B cell (primary cell): ENCODE measurements around the gene LAT. TPM values are rescaled to one million over a fixed set of nuclear protein-coding genes. Genes with fewer than 3 reads are reported as not detected.
"Not testable (repeated sequence)": the region's sequence is repeated elsewhere in the genome, so short reads cannot be mapped to it uniquely, and the experiment has no call there.

Experiments
- ATAC-seq: fragments of 200-7000 bp; cut with Tn5 transposase; one replicate; pipeline ENCODE4 v1.10.0; 2021; ENCODE audit warnings: low read depth, mild to moderate bottlenecking, moderate number of reproducible peaks, moderate library complexity
- CTCF ChIA-PET: fragments of 350-600 bp; sonication (Branson Sonifier 250); formaldehyde crosslinking; loops from one replicate; lab custom pipeline; 2021; ENCODE audit warnings: antibody characterized with exemption, inconsistent platforms; lab: Charles Lee
- POLR2A ChIA-PET: fragments of 350-600 bp; sonication (Branson Sonifier 250); formaldehyde crosslinking; loops from one replicate; lab custom pipeline; 2021; ENCODE audit warnings: antibody characterized with exemption; lab: Charles Lee
- DNase-seq: peaks from one replicate; pipeline ENCODE4 v3.0.0; 2013
- H2AFZ ChIP-seq: 2 replicates; pipeline ENCODE4 v1.6.1; 2012; ENCODE audit warnings: mild to moderate bottlenecking, low read depth, low read length; ENCODE audit not compliant: insufficient read depth, poor library complexity, severe bottlenecking
- H3K27ac ChIP-seq, 2 donors: 1 replicate in 1 of 2; 2 replicates in 1 of 2; pipeline ENCODE4 v1.5.1; 2012 to 2013; ENCODE audit warnings: low read length in 2 of 2, mild to moderate bottlenecking in 2 of 2, moderate library complexity in 1 of 2
- H3K27me3 ChIP-seq, 4 experiments: fragments of 200-600 bp in 1 of 4; sonication (generic) in 1 of 4; replicated peaks in 1 of 4; 1 replicate in 2 of 4; 2 replicates in 2 of 4; pipeline versions ENCODE4 v1.6.1 to v1.7.0; 2013 to 2016; ENCODE audit warnings: low read length in 3 of 4, mild to moderate bottlenecking in 2 of 4, mixed read lengths in 1 of 4, moderate library complexity in 1 of 4; ENCODE audit not compliant: insufficient read depth in 4 of 4, control insufficient read depth in 3 of 4; ENCODE audit errors: control extremely low read depth in 1 of 4
- H3K36me3 ChIP-seq, 2 experiments: replicated peaks in 1 of 2; 1 replicate in 1 of 2; 2 replicates in 1 of 2; pipeline versions ENCODE4 v1.6.1 to v1.7.1; 2013; ENCODE audit warnings: low read length in 1 of 2; ENCODE audit not compliant: insufficient read depth in 2 of 2, control insufficient read depth in 1 of 2; ENCODE audit errors: control extremely low read depth in 1 of 2, extremely low read depth in 1 of 2
- H3K4me1 ChIP-seq, 2 donors: fragments of 200-600 bp in 1 of 2; sonication (generic) in 1 of 2; 1 replicate in 1 of 2; 2 replicates in 1 of 2; pipeline versions ENCODE4 v1.5.1 to v1.6.1; 2013 to 2017; ENCODE audit warnings: low read length in 2 of 2; ENCODE audit not compliant: control insufficient read depth in 2 of 2, insufficient read depth in 2 of 2
- H3K4me2 ChIP-seq: replicated peaks from 2 replicates; pipeline ENCODE3; 2012; ENCODE audit warnings: mild to moderate bottlenecking, low read depth, low read length; ENCODE audit not compliant: poor library complexity, severe bottlenecking
- H3K4me3 ChIP-seq, 5 experiments: fragments of 200-600 bp in 1 of 5; sonication (generic) in 1 of 5; 1 replicate in 3 of 5; 2 replicates in 2 of 5; pipeline versions ENCODE4 v1.5.1 to v1.7.0; 2011 to 2016; ENCODE audit warnings: low read length in 4 of 5, mild to moderate bottlenecking in 4 of 5, low read depth in 2 of 5, control low read depth in 1 of 5, moderate library complexity in 1 of 5; ENCODE audit not compliant: insufficient read depth in 1 of 5; ENCODE audit errors: control extremely low read depth in 1 of 5, extremely low read depth in 1 of 5
- H3K79me2 ChIP-seq: fragments of 200-600 bp; sonication (generic); one replicate; pipeline ENCODE4 v1.6.0; 2016; ENCODE audit warnings: low read length; ENCODE audit not compliant: control insufficient read depth, insufficient read depth
- H3K9ac ChIP-seq: fragments of 200-600 bp; sonication (generic); 2 replicates; pipeline ENCODE4 v1.6.1; 2017; ENCODE audit warnings: mild to moderate bottlenecking, low read length, moderate library complexity
- H3K9me3 ChIP-seq, 3 donors: one replicate each; pipeline versions ENCODE4 v1.6.1 to v1.7.1; 2013; ENCODE audit warnings: low read length in 2 of 3; ENCODE audit not compliant: control insufficient read depth in 2 of 3, insufficient read depth in 1 of 3; ENCODE audit errors: control extremely low read depth in 1 of 3
- H4K20me1 ChIP-seq: 2 replicates; pipeline ENCODE4 v1.6.0; 2012; ENCODE audit warnings: mild to moderate bottlenecking, low read length; ENCODE audit not compliant: insufficient read depth, control insufficient read depth, poor library complexity, severe bottlenecking
- H3K27ac Mint-ChIP-seq: one replicate; pipeline ENCODE4 v1.8.0; 2021; ENCODE audit warnings: mixed read lengths
- H3K27me3 Mint-ChIP-seq: one replicate; pipeline ENCODE4 v1.8.0; 2021; ENCODE audit warnings: mixed read lengths
- H3K4me1 Mint-ChIP-seq: one replicate; pipeline ENCODE4 v1.8.0; 2021; ENCODE audit warnings: mixed read lengths
- H3K4me3 Mint-ChIP-seq: one replicate; pipeline ENCODE4 v1.8.0; 2021; ENCODE audit warnings: mixed read lengths
- H3K9me3 Mint-ChIP-seq: one replicate; pipeline ENCODE4 v1.8.0; 2022; ENCODE audit warnings: mixed read lengths; ENCODE audit not compliant: insufficient read depth
- EZH2 ChIP-seq: IDR thresholded peaks from 2 replicates; pipeline ENCODE4 v1.6.1; 2012; ENCODE audit warnings: borderline replicate concordance, low read depth, mild to moderate bottlenecking, moderate library complexity, low read length; ENCODE audit not compliant: insufficient read depth, poor library complexity, severe bottlenecking
- WGBS: methylation state at CpG from one replicate; pipeline ENCODE4 v1.1.5; 2013; ENCODE audit warnings: missing lambda C conversion rate; ENCODE audit not compliant: insufficient coverage; 5-methylcytosine and 5-hydroxymethylcytosine counted together
- intact Hi-C: fragments of 100-400 bp; cut with micrococcal nuclease; formaldehyde crosslinking; loops from one replicate; pipeline ENCODE4 v1.10.0; 2022
- polyA plus RNA-seq: library from polyadenylated mRNA; depleted of rRNA; stranded (reverse); fragments of >200 nt; gene quantifications from 2 replicates; pipeline ENCODE4 v1.2.3, GENCODE V29; 2012
- total RNA-seq, 2 donors: library from RNA; stranded (reverse); fragments of 120-200 nt in 1 of 2; gene quantifications; 1 replicate in 1 of 2; 2 replicates in 1 of 2; pipeline versions ENCODE4 v1.2.3 to v1.2.4, GENCODE V29; 2013 to 2022
- TF ChIP-seq, protein P1 (sequence below): fragments of 200-600 bp; IDR thresholded peaks from one replicate; pipeline ENCODE4 v1.8.0; 2022; ENCODE audit warnings: antibody characterized with exemption, mild to moderate bottlenecking

Gene LAT
- total and polyA plus RNA-seq, 2 donors (not counting 1 experiment from before 2014, with no cell fraction given), result 10.6 to 12.2 TPM

DNA sequence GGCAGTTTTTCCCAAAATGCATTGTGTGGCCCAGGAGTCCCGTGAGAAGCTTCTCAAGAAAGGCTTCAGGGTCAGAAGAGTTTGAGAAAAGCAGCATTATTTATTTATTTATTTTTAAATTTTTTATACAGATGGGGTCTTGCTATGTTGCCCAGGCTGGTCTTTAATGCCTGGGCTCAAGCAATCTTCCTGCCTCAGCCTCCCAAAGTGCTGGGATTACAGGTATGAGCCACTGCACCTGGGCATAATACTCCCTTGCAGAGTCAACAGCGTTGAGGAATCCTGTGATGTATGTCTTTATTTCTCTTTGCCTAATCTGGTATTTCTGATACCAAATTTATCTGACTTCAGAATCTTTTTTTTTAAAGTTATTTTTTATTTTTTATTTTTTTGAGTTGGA, 15.2 kb downstream of the LAT start:
- Histone ChIP-seq H2AFZ (no peak overlapping the region), H3K4me3 (no peak overlapping the region), H3K9ac (no peak overlapping the region), H3K27ac (no peak overlapping the region), H3K4me1 (peaks cover 8% of the 10 kb centered on the region in 2 donors), H3K9me3 (no peaks in the 10 kb centered on the region), H3K27me3 (peaks cover 0 to 6% (median 0%) of the 10 kb centered on the region in 4 experiments), H3K79me2 (no peaks in the 10 kb centered on the region), H4K20me1 (no peaks in the 10 kb centered on the region), H3K4me2 (peak overlapping the region; percentile 34), H3K36me3 (no peaks in the 10 kb centered on the region)
- DNase-seq, result no peak
- no peak for ATAC-seq
- Mint-ChIP-seq H3K4me3 (no peak overlapping the region), H3K4me1 (peaks cover 8% of the 10 kb centered on the region), H3K9me3 (no peaks in the 10 kb centered on the region), H3K27me3 (peaks cover 10% of the 10 kb centered on the region), H3K27ac (no peak overlapping the region)
- intact Hi-C loops, result no loop called here
- WGBS, result no CpG with 5 or more reads among the region's 2 CpGs
- CTCF ChIA-PET, result no interaction called here
- POLR2A ChIA-PET, result no interaction called here
- TF ChIP-seq, protein P1, sequence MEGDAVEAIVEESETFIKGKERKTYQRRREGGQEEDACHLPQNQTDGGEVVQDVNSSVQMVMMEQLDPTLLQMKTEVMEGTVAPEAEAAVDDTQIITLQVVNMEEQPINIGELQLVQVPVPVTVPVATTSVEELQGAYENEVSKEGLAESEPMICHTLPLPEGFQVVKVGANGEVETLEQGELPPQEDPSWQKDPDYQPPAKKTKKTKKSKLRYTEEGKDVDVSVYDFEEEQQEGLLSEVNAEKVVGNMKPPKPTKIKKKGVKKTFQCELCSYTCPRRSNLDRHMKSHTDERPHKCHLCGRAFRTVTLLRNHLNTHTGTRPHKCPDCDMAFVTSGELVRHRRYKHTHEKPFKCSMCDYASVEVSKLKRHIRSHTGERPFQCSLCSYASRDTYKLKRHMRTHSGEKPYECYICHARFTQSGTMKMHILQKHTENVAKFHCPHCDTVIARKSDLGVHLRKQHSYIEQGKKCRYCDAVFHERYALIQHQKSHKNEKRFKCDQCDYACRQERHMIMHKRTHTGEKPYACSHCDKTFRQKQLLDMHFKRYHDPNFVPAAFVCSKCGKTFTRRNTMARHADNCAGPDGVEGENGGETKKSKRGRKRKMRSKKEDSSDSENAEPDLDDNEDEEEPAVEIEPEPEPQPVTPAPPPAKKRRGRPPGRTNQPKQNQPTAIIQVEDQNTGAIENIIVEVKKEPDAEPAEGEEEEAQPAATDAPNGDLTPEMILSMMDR, result no peak
- TF ChIP-seq EZH2, result no peak

GRCh38 chr16:29004496-29005139, 19.8 kb downstream of the LAT start:
- not testable (repeated sequence) for H3K9me3 Mint-ChIP-seq, ATAC-seq

More at GRCh38 chr16:29004496-29005139, 19.8 kb downstream of the LAT start:
- H3K4me3 Mint-ChIP-seq, H3K27me3 ChIP-seq, H3K4me2 ChIP-seq, H3K4me3 ChIP-seq, POLR2A ChIA-PET, DNase-seq, H3K9me3 ChIP-seq, H3K9ac ChIP-seq, H3K27ac ChIP-seq, H4K20me1 ChIP-seq, H3K4me1 Mint-ChIP-seq, intact Hi-C loops, H3K36me3 ChIP-seq, H2AFZ ChIP-seq, H3K79me2 ChIP-seq, H3K4me1 ChIP-seq, CTCF ChIA-PET, H3K27ac Mint-ChIP-seq: not testable (repeated sequence)
- WGBS, result 68% methylated on average over 7 of the region's 9 CpGs
- peaks cover 19% of the 10 kb centered on the region for H3K27me3 Mint-ChIP-seq
